ENCODE results near the gene HOXB1. TPM values are rescaled to one million over a fixed set of nuclear protein-coding genes. Genes with fewer than 3 reads are reported as not detected.

HOXB1 gene
- total and polyA plus RNA-seq, 4 donors, result not detected

DNA sequence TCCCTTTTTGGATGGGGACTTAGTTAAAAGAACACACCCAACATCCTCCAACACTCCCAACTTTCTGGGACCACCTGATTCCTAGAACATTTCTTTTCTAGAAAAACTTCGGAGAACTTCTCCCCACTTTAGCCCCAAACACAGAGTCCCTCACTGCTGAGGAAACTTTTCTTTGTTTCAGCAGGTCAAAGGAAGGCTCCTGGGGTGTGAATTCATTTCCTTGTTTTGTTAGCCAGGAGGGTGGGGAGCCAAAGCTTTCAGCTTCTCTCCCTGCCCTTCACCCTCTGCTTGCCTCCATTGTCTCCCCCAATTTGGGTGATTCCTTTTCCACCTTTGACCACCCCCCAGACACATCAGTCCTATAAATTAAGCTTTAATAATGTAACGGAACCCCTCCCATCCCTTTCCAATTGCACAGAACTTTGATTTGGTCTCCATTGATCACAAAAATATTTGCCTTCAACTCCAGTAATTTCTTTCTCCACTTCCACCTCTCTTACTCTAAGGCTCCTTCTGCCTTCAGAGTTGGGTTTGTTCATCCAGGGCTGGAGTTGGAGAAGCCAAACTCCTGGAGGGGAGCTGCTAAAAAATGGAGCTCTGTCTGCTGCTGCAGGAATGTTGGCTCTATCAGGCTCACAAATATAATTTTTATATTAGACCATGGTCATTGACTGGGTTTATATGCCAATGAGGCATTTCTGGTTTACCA, 37.0 kb upstream of the HOXB1 start:
- 21% methylated on average over 2 of the region's 2 CpGs for WGBS
- Histone ChIP-seq H3K4me3 (ENCODE audit: low read depth in 1 of 3, low read length in 3 of 3) (no peak overlapping the region), H3K9me3 (ENCODE audit: control insufficient read depth in 4 of 4, low read length in 3 of 4) (no peaks in the 10 kb centered on the region), H3K27ac (ENCODE audit: low read depth in 1 of 2, low read length in 2 of 2) (no peak overlapping the region), H3K36me3 (ENCODE audit: control insufficient read depth in 4 of 4, insufficient read depth in 3 of 4, low read depth in 1 of 4, low read length in 3 of 4) (no peaks in the 10 kb centered on the region), H3K9ac (ENCODE audit: low read depth in 1 of 2, low read length in 2 of 2) (no peak overlapping the region), H3K4me1 (ENCODE audit: control insufficient read depth in 4 of 4, insufficient read depth in 4 of 4, low read length in 3 of 4) (peaks cover 0 to 2% (median 0%) of the 10 kb centered on the region in 4 donors), H3K27me3 (ENCODE audit: control insufficient read depth in 4 of 4, insufficient read depth in 4 of 4, low read length in 3 of 4) (peaks cover 0 to 36% (median 11%) of the 10 kb centered on the region in 4 donors)
- no peak for DNase-seq (ENCODE audit: low spot score)
- no peak for TF ChIP-seq FOXA2 (IDR thresholded peaks at IDR 0.05)
- TF ChIP-seq RAD21 (IDR thresholded peaks at IDR 0.05), result no peak
- no peak for TF ChIP-seq TAF1 (conservative IDR thresholded peaks at IDR 0.05)

DNA sequence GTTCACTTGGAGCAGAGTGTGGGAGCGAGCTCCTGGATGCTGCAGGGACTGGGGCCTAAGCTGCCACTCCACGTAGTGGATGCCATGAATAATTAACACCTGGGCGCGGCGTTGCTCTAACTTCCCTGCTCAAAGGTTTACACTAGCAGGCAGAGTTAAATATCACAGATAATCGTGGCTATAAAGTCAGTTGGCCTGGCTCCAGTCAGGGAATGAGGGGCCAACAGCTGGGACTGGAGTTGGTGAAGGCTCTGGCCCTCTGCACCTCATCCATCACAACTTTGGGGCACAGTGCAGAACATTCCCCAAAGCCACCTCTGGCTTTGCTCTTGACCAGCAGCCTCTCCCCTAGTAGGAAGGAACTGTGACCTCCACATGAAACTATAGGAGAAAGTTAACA, 36.4 kb upstream of the HOXB1 start:
- H3K4me1 ChIP-seq (ENCODE audit: control insufficient read depth in 4 of 4, insufficient read depth in 4 of 4, low read length in 3 of 4), result peaks cover 0 to 2% (median 0%) of the 10 kb centered on the region in 4 donors
- 27% methylated on average over 6 of the region's 6 CpGs for WGBS
- H3K9ac ChIP-seq (ENCODE audit: low read depth in 1 of 2, low read length in 2 of 2), result no peak overlapping the region
- H3K9me3 ChIP-seq (ENCODE audit: control insufficient read depth in 4 of 4, low read length in 3 of 4), result no peaks in the 10 kb centered on the region
- no peak overlapping the region for H3K4me3 ChIP-seq (ENCODE audit: low read depth in 1 of 3, low read length in 3 of 3)
- H3K36me3 ChIP-seq (ENCODE audit: control insufficient read depth in 4 of 4, insufficient read depth in 3 of 4, low read depth in 1 of 4, low read length in 3 of 4), result no peaks in the 10 kb centered on the region
- H3K27ac ChIP-seq (ENCODE audit: low read depth in 1 of 2, low read length in 2 of 2), result no peak overlapping the region
- TF ChIP-seq NR2F2 (IDR thresholded peaks at IDR 0.05) (no peak), RAD21 (IDR thresholded peaks at IDR 0.05) (no peak), GABPA (IDR thresholded peaks at IDR 0.05 in 1 of 2, conservative IDR thresholded peaks at IDR 0.05 in 1 of 2) (no peak), TAF1 (conservative IDR thresholded peaks at IDR 0.05) (no peak)
- TF ChIP-seq, protein P1, sequence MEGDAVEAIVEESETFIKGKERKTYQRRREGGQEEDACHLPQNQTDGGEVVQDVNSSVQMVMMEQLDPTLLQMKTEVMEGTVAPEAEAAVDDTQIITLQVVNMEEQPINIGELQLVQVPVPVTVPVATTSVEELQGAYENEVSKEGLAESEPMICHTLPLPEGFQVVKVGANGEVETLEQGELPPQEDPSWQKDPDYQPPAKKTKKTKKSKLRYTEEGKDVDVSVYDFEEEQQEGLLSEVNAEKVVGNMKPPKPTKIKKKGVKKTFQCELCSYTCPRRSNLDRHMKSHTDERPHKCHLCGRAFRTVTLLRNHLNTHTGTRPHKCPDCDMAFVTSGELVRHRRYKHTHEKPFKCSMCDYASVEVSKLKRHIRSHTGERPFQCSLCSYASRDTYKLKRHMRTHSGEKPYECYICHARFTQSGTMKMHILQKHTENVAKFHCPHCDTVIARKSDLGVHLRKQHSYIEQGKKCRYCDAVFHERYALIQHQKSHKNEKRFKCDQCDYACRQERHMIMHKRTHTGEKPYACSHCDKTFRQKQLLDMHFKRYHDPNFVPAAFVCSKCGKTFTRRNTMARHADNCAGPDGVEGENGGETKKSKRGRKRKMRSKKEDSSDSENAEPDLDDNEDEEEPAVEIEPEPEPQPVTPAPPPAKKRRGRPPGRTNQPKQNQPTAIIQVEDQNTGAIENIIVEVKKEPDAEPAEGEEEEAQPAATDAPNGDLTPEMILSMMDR (IDR thresholded peaks at IDR 0.05; ENCODE audit: low read depth, low read length, missing input control), result no peak
- peaks cover 0 to 33% (median 11%) of the 10 kb centered on the region in 4 donors for H3K27me3 ChIP-seq (ENCODE audit: control insufficient read depth in 4 of 4, insufficient read depth in 4 of 4, low read length in 3 of 4)
- no peak for DNase-seq (ENCODE audit: low spot score)

DNA sequence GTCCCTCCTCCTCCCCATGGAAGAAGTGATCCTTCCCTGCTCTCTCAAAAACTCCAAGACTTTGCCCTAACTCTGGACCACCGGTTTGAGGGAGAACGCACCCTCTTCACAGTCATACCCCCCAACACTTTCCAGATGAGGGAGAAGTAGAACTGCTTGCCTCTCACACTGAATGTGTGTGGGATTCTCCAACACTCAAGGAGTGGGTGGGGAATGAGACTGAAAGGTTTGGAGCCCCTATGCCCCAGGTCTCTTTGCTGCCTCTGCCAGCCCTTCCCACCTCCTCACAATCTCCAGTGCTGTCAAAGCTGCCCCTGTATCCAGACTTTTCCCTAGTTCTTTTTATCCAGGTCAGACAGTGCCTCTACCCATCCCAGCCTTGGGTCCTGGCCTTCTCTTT, 35.9 kb upstream of the HOXB1 start:
- no peak overlapping the region for H3K4me3 ChIP-seq (ENCODE audit: low read depth in 1 of 3, low read length in 3 of 3)
- no peaks in the 10 kb centered on the region for H3K36me3 ChIP-seq (ENCODE audit: control insufficient read depth in 4 of 4, insufficient read depth in 3 of 4, low read depth in 1 of 4, low read length in 3 of 4)
- TF ChIP-seq RXRA (IDR thresholded peaks at IDR 0.05) (no peak), RAD21 (IDR thresholded peaks at IDR 0.05) (no peak), NR2F2 (IDR thresholded peaks at IDR 0.05) (no peak), TAF1 (conservative IDR thresholded peaks at IDR 0.05) (no peak)
- TF ChIP-seq, protein P2, sequence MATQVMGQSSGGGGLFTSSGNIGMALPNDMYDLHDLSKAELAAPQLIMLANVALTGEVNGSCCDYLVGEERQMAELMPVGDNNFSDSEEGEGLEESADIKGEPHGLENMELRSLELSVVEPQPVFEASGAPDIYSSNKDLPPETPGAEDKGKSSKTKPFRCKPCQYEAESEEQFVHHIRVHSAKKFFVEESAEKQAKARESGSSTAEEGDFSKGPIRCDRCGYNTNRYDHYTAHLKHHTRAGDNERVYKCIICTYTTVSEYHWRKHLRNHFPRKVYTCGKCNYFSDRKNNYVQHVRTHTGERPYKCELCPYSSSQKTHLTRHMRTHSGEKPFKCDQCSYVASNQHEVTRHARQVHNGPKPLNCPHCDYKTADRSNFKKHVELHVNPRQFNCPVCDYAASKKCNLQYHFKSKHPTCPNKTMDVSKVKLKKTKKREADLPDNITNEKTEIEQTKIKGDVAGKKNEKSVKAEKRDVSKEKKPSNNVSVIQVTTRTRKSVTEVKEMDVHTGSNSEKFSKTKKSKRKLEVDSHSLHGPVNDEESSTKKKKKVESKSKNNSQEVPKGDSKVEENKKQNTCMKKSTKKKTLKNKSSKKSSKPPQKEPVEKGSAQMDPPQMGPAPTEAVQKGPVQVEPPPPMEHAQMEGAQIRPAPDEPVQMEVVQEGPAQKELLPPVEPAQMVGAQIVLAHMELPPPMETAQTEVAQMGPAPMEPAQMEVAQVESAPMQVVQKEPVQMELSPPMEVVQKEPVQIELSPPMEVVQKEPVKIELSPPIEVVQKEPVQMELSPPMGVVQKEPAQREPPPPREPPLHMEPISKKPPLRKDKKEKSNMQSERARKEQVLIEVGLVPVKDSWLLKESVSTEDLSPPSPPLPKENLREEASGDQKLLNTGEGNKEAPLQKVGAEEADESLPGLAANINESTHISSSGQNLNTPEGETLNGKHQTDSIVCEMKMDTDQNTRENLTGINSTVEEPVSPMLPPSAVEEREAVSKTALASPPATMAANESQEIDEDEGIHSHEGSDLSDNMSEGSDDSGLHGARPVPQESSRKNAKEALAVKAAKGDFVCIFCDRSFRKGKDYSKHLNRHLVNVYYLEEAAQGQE (IDR thresholded peaks at IDR 0.05), result no peak
- TF ChIP-seq, protein P3, sequence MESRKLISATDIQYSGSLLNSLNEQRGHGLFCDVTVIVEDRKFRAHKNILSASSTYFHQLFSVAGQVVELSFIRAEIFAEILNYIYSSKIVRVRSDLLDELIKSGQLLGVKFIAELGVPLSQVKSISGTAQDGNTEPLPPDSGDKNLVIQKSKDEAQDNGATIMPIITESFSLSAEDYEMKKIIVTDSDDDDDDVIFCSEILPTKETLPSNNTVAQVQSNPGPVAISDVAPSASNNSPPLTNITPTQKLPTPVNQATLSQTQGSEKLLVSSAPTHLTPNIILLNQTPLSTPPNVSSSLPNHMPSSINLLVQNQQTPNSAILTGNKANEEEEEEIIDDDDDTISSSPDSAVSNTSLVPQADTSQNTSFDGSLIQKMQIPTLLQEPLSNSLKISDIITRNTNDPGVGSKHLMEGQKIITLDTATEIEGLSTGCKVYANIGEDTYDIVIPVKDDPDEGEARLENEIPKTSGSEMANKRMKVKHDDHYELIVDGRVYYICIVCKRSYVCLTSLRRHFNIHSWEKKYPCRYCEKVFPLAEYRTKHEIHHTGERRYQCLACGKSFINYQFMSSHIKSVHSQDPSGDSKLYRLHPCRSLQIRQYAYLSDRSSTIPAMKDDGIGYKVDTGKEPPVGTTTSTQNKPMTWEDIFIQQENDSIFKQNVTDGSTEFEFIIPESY (IDR thresholded peaks at IDR 0.05), result no peak
- DNase-seq (ENCODE audit: low spot score), result no peak
- no peak overlapping the region for H3K9ac ChIP-seq (ENCODE audit: low read depth in 1 of 2, low read length in 2 of 2)
- H3K27ac ChIP-seq (ENCODE audit: low read depth in 1 of 2, low read length in 2 of 2), result no peak overlapping the region
- WGBS, result 42% methylated on average over 2 of the region's 2 CpGs
- peaks cover 0 to 2% (median 0%) of the 10 kb centered on the region in 4 donors for H3K4me1 ChIP-seq (ENCODE audit: control insufficient read depth in 4 of 4, insufficient read depth in 4 of 4, low read length in 3 of 4)
- H3K9me3 ChIP-seq (ENCODE audit: control insufficient read depth in 4 of 4, low read length in 3 of 4), result no peaks in the 10 kb centered on the region
- H3K27me3 ChIP-seq (ENCODE audit: control insufficient read depth in 4 of 4, insufficient read depth in 4 of 4, low read length in 3 of 4), result peaks cover 0 to 33% (median 11%) of the 10 kb centered on the region in 4 donors
